Ishikawa (cell line): ENCODE data around the gene BMP8A.

Source experiments
- CEBPB ChIP-seq: IDR thresholded peaks from 2 replicates; pipeline ENCODE4 v1.6.1; 2012
- CREB1 ChIP-seq: IDR thresholded peaks from 2 replicates; pipeline ENCODE4 v1.6.1; 2012; ENCODE audit warnings: low read depth
- EGR1 ChIP-seq: IDR thresholded peaks from 2 replicates; pipeline ENCODE4 v1.6.1; 2012
- EP300 ChIP-seq: IDR thresholded peaks from 2 replicates; pipeline ENCODE4 v1.6.1; 2012; ENCODE audit warnings: borderline replicate concordance
- FOXM1 ChIP-seq: IDR thresholded peaks from 2 replicates; pipeline ENCODE4 v1.6.1; 2012; ENCODE audit warnings: low read depth, borderline replicate concordance
- NFIC ChIP-seq: IDR thresholded peaks from 2 replicates; pipeline ENCODE4 v1.6.1; 2012
- RAD21 ChIP-seq: IDR thresholded peaks from 2 replicates; pipeline ENCODE4 v1.6.1; 2012; ENCODE audit warnings: low read depth
- TAF1 ChIP-seq: IDR thresholded peaks from 2 replicates; pipeline ENCODE4 v1.6.1; 2012; ENCODE audit warnings: low read depth, mild to moderate bottlenecking
- TCF12 ChIP-seq: IDR thresholded peaks from 2 replicates; pipeline ENCODE4 v1.6.1; 2012; ENCODE audit warnings: low read depth
- TEAD4 ChIP-seq: IDR thresholded peaks from 2 replicates; pipeline ENCODE4 v1.6.1; 2012
- YY1 ChIP-seq: IDR thresholded peaks from 2 replicates; pipeline ENCODE4 v1.6.1; 2012; ENCODE audit warnings: low read depth
- ZBTB7A ChIP-seq: IDR thresholded peaks from 2 replicates; pipeline ENCODE4 v1.6.1; 2012; ENCODE audit warnings: low read depth
- TF ChIP-seq, protein P1 (sequence below): IDR thresholded peaks from 2 replicates; pipeline ENCODE4 v1.6.1; 2012
- TF ChIP-seq, protein P2 (sequence below): IDR thresholded peaks from 2 replicates; pipeline ENCODE4 v1.6.1; 2012
- TF ChIP-seq, protein P3 (sequence below): IDR thresholded peaks from 2 replicates; pipeline ENCODE4 v1.6.1; 2012; ENCODE audit warnings: low read depth, mild to moderate bottlenecking

Gene BMP8A

DNA sequence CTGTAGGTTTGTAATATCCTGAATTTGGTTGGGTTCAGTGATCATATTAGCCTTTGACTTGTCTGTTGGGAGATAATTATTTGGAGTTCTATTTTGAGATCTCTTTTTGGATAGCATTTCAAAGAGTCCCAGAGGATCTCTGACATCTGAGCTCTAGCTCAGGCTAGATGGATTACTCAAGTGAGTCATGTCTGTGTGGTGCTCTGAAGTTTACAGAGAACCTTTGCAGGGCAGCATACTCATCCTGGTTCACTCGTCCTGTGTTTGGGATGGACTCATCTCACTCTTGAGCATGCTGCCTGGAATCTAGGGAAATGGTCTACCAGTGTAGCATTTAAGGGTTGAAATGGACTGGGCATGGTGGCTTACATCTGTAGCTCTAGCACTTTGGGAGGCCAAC is 29.4 kb upstream of the BMP8A start:
- no peak for TF ChIP-seq TEAD4
- TF ChIP-seq TCF12, result no peak
- TF ChIP-seq, protein P1, sequence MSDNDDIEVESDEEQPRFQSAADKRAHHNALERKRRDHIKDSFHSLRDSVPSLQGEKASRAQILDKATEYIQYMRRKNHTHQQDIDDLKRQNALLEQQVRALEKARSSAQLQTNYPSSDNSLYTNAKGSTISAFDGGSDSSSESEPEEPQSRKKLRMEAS, result no peak
- no peak for TF ChIP-seq EP300
- no peak for TF ChIP-seq EGR1
- TF ChIP-seq, protein P2, sequence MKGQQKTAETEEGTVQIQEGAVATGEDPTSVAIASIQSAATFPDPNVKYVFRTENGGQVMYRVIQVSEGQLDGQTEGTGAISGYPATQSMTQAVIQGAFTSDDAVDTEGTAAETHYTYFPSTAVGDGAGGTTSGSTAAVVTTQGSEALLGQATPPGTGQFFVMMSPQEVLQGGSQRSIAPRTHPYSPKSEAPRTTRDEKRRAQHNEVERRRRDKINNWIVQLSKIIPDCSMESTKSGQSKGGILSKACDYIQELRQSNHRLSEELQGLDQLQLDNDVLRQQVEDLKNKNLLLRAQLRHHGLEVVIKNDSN, result no peak
- TF ChIP-seq CEBPB, result no peak
- TF ChIP-seq ZBTB7A, result no peak
- no peak for TF ChIP-seq RAD21
- no peak for TF ChIP-seq CREB1
- TF ChIP-seq YY1, result no peak
- TF ChIP-seq, protein P3, sequence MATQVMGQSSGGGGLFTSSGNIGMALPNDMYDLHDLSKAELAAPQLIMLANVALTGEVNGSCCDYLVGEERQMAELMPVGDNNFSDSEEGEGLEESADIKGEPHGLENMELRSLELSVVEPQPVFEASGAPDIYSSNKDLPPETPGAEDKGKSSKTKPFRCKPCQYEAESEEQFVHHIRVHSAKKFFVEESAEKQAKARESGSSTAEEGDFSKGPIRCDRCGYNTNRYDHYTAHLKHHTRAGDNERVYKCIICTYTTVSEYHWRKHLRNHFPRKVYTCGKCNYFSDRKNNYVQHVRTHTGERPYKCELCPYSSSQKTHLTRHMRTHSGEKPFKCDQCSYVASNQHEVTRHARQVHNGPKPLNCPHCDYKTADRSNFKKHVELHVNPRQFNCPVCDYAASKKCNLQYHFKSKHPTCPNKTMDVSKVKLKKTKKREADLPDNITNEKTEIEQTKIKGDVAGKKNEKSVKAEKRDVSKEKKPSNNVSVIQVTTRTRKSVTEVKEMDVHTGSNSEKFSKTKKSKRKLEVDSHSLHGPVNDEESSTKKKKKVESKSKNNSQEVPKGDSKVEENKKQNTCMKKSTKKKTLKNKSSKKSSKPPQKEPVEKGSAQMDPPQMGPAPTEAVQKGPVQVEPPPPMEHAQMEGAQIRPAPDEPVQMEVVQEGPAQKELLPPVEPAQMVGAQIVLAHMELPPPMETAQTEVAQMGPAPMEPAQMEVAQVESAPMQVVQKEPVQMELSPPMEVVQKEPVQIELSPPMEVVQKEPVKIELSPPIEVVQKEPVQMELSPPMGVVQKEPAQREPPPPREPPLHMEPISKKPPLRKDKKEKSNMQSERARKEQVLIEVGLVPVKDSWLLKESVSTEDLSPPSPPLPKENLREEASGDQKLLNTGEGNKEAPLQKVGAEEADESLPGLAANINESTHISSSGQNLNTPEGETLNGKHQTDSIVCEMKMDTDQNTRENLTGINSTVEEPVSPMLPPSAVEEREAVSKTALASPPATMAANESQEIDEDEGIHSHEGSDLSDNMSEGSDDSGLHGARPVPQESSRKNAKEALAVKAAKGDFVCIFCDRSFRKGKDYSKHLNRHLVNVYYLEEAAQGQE, result no peak
- TF ChIP-seq FOXM1, result no peak
- no peak for TF ChIP-seq TAF1

DNA sequence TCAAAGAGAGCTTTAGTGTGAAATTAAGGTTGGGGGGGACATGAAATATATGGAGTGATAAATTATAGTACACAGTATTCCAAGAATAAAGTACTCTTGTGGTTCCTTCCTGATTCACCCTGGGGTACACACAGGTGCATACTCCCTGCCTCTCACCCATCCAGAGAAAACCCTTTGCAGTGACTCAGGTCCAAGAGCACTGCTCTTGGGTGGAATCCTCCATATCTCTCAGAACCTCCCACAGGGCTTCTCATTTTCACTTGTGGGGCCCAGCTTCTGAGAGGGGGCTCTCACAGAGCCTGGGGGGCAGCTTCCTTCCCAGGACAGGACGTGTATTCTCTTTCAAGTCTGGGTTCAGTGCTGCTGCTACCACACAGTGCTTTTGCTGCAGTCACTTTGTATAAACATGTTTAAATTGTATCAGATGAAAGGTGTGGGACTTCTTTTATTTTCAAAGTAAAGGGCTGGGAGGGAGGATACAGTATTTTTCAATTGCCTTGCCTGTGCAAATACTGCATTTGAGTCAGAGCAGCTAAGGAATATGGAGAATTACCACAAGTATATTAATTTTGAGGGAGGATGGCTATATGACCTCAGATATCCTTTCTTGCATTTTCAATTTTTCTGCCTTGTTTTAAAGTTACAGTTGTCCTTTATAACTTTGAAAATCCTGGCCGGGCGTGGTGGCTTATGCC is 24.9 kb upstream of the BMP8A start:
- TF ChIP-seq TEAD4, result no peak

DNA sequence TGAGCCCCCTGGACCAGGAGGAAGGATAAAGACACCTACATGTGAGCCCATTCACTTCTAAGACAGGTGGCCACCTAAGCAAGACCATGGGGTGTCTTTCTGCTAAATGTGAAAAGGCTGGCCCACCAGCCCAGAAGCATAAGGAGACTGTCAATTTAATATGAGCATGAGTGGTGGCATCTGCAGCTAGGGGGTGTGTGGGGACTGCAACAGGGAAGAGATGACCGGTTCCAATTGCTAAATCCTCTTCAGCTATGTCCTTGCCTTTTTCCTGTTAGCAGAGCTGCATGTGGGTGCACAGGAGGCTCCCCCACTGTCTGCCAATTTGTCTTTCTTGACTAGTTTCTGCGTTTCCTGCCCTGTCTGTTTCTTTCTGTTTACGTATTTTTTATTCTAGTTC is 22.3 kb upstream of the BMP8A start:
- TF ChIP-seq TAF1, result no peak
- TF ChIP-seq, protein P1, result no peak
- TF ChIP-seq EP300, result no peak
- no peak for TF ChIP-seq RAD21
- TF ChIP-seq TEAD4, result no peak
- TF ChIP-seq TCF12, result no peak
- no peak for TF ChIP-seq YY1
- no peak for TF ChIP-seq NFIC
- no peak for TF ChIP-seq CREB1
- no peak for TF ChIP-seq CEBPB
- TF ChIP-seq EGR1, result no peak
- TF ChIP-seq, protein P2, result no peak
- TF ChIP-seq, protein P3, result no peak
- no peak for TF ChIP-seq ZBTB7A
- no peak for TF ChIP-seq FOXM1

DNA sequence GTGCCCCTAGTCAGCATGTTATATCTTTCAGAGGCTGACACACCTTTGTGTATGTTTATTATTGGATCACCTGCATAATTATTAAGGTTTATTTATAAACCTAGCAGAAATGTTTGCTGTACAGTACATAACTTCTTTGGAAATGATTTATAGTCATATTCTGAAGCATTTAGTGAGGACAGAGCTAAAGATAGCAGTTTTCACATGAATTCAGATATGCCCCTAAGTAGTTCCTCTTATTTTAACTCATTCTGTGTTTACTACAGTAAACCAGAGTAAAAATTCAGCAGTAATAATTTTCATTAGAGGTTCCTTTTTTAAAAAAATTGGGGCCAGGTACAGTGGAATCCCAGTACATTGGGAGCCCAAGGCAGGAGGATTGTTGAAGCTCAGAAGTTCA is 21.4 kb upstream of the BMP8A start:
- TF ChIP-seq NFIC (no peak), YY1 (no peak), RAD21 (no peak)

DNA sequence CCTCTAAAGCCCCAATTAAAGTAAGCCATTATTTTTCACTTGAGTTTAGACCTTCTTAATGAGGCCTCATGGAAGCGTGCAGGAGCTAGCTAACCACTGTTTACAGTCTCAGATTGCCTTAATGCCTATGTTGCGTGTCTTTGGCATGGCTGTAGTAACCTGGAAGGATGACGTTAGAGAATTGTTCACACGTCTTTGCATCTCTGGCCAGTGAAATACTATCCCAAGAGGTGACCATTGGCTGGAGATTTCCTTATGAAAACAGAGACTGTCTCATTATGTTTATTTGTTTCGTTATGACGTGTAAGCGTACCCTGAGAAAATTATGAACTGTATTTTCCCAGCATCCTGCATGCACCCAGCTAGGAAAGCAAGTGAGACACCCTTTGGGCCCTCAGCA is 18.6 kb upstream of the BMP8A start:
- TF ChIP-seq CEBPB (no peak), ZBTB7A (no peak)

DNA sequence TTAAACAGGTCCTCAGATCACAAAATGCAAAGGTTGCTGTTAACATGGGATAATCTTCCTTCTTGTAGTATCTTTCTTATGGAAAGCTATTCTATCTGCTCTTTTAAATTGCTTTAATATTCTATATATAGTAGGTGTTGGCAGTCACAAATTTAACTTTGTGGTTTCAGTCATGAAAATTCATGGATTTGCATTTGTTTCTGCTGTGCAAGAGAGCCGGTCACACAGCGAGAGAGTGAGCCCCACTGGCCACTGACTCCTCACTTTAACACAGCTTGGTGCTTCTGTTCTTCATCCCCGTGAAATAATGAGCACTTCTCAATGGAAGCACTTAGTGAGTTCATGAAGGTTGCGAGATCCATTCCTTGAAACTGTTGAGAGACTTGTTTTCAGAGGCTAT is 18.1 kb upstream of the BMP8A start:
- TF ChIP-seq FOXM1 (no peak), EP300 (no peak), TCF12 (no peak), CREB1 (no peak)
- TF ChIP-seq, protein P2, result no peak

DNA sequence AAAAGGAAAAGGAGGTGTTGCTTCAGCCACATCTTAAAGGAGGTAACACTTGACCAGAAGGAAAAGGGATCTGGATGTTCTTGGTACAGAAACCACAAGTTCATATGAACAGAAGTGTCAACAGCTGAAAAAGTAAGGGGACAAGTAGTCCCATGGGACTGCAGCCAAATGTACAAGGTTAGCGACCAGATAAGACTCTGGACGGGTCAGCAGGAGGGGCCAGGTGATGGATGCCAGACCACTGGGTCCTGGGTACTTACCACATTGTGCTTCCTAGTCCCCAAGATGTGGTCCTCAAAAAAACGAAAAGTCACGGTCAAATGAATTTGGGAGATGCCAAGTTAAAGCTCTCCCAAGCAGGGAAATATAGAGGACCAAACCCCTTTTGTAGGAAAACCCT is 16.6 kb upstream of the BMP8A start:
- TF ChIP-seq FOXM1 (no peak), EP300 (no peak), RAD21 (no peak), TEAD4 (no peak), TCF12 (no peak), ZBTB7A (no peak), CEBPB (no peak), NFIC (no peak), TAF1 (no peak), YY1 (no peak)
- TF ChIP-seq, protein P2, result no peak
- TF ChIP-seq, protein P3, result no peak
